ENCODE data around the gene FSIP1.

FSIP1 gene

DNA sequence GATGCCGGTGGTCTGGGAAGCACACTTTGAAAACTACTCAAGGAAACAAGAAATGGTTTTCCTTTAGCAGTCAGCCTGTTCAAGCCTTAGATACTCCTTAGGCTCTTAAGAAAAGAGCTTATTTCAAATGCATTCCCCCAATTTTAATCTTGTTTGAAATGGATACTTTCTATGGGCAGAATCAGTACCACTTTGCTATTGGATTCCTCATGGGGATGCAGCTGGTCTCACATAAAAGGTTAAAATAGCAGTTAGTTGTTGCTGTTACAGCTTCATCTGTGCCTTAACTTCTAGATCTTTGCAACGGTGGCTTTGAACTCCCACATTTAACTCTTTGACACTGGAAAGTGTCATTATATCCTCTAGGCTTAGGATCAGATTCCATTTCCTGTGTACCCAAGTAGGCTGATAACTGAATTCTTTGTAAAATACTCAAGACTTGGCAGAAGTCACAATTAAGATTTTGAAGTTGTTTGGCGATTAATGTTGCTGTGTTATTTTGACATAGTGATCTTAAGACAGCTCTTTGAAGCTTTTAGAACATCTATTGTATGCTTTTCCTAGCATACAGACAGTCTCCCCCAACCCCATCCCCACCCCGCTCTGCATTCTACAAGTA, 199.6 kb downstream of the FSIP1 start:
- DNase-seq (ENCODE audit: low read depth, low spot score) = no peak

- DNase-seq (ENCODE audit: low read depth, low spot score) = no peak
These were observed 200.2 kb downstream of the FSIP1 start for GRCh38 chr15:39582286-39582976.

DNA sequence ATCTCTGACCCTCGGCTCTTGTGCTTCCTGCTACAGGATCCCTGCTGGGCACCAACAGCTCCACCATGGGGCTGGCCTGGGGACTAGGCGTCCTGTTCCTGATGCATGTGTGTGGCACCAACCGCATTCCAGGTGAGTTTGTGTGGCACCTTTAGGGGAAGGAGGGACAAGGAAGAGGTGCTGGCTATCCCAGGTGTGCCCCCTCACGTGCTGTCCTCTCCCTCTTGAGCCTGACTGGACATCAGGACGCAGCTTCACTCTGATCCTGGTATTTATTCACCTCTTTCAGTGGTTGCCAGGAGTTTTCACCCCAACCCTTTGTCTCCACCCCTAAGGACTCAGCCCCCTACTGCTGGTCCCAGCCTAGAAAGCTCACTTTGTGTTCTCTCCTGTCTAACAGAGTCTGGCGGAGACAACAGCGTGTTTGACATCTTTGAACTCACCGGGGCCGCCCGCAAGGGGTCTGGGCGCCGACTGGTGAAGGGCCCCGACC, 200.8 kb downstream of the FSIP1 start:
- no peak for DNase-seq (ENCODE audit: low read depth, low spot score)

DNA sequence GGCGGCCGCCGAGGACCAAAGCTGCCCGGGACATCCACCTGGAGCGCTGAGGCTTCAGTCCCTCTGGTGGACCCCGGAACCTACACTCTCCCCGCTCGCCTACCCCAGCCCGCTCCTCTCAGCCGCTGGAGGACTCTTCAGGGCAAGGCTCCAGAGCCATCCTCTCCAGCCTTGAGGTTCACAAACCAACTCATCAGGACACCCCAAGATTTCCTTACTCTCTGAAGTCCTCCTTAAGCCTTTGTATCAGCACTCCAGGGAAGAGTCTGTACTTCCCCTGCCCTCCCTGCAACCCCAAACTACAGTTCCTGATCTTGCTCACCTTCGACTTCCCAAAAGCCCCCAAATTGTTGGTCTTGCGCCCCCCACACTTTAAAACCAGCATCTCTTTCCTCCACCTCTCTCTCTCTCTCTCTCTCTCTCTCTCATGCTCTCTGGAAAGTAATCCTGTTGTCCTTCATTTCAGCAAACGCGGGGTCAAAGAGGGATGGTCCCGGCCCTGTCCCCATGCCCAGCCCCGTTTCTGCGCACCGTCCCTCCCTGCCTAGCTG, 201.3 kb downstream of the FSIP1 start:
- no peak for DNase-seq (ENCODE audit: low read depth, low spot score)

DNA sequence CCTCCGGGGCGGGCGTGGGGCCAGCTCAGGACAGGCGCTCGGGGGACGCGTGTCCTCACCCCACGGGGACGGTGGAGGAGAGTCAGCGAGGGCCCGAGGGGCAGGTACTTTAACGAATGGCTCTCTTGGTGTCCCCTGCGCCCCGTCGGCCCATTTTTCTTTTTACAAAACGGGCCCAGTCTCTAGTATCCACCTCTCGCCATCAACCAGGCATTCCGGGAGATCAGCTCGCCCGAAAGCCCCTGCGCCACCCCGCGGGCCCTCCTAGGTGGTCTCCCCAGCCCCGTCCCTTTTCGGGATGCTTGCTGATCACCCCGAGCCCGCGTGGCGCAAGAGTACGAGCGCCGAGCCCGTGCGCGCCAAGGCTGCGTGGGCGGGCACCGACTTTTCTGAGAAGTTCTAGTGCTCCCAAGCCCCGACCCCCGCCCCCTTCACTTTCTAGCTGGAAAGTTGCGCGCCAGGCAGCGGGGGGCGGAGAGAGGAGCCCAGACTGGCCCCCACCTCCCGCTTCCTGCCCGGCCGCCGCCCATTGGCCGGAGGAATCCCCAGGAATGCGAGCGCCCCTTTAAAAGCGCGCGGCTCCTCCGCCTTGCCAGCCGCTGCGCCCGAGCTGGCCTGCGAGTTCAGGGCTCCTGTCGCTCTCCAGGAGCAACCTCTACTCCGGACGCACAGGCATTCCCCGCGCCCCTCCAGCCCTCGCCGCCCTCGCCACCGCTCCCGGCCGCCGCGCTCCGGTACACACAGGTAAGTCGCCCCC, 202.0 kb downstream of the FSIP1 start, which contains the start of gene THBS1:
TSS of gene THBS1 (plus strand) at position 595 of the 757 bp plus-strand sequence. CDS start 779 bp downstream, outside the sequence.
- DNase-seq (ENCODE audit: low read depth, low spot score) = no peak

DNA sequence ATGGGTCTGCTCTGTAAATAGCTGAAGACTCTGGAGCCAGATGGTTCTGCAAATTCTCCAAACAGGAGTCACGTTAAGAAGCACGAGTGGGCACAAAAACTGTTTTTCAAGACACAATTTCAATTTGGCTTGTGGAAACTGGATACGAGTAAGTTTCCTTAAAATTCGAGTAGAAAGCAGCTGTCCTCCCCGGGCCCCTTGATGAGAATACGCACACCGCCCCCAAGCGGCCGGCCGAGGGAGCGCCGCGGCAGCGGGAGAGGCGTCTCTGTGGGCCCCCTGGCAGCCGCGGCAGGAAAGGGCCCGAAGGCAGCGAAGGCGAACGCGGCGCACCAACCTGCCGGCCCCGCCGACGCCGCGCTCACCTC, 202.5 kb downstream of the FSIP1 start:
- DNase-seq (ENCODE audit: low read depth, low spot score) = peak; percentile 77

- DNase-seq (ENCODE audit: low read depth, low spot score) = no peak
These were observed 203.0 kb downstream of the FSIP1 start for GRCh38 chr15:39579487-39580116.

GRCh38 chr15:39578851-39579486, 203.7 kb downstream of the FSIP1 start:
- DNase-seq (ENCODE audit: low read depth, low spot score) = no peak

DNA sequence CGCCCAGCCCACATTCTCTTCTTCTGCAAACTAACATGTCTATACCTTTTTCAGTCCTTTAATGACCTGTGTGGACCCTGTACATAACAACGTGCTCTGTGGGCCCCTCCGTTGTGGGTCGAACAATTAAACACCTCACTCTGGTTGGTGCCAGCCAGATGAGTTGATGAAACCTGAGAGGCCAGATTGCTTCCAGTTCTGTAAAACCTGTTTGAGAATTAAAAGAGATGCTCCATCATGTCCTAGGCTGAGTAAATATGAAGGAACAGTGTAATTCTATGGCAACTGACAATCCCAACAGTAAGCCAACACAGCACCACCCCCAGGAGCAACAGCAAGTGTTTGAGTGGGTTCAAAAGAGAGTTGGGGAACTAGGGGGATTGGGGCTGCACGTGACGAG, 207.5 kb downstream of the FSIP1 start:
- no peak for DNase-seq (ENCODE audit: low read depth, low spot score)

- no peak for DNase-seq (ENCODE audit: low read depth, low spot score)
These were observed 208.2 kb downstream of the FSIP1 start for GRCh38 chr15:39574427-39574826.

DNA sequence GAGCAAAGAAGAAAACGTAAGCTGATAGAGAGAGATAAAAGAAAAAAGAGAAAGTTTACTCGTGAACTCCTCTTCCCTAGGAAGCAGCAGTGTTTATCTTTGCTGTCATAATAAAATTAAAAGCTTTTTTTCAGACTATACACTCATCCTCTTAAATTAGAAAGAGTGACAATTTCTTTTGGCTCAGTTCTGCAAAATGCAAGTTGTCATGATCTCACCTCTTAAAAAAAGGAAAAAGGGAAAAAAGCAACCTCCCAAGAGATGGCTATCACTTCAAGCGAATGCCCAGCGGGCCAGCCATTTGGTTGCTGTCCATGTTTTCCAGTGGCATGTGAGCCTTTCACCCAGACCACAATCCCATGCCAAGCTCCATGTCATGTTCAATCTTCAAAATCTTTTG, 208.8 kb downstream of the FSIP1 start:
- DNase-seq (ENCODE audit: low read depth, low spot score) = no peak

DNA sequence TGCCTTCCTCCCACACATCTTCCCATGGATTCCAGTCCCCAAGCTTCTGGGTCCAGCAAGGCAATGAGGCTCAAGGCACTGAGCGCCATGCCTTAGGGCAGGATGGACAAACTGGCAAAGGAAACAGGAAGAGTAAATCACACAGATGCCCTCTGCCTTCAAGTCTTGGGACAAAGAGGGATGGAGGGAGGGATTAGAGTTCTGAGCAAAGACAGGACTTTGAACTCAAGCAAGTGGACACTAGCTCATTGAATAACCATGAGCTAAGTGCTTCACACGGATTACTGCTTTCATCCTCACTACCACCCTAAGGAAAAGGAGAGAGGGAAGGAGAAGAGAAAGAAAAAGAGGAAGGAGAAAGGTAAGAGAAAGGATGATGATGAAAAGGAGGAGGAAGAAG, 209.4 kb downstream of the FSIP1 start:
- DNase-seq (ENCODE audit: low read depth, low spot score) = no peak

- no peak for DNase-seq (ENCODE audit: low read depth, low spot score)
These were observed 216.8 kb downstream of the FSIP1 start for GRCh38 chr15:39565851-39566250.

- DNase-seq (ENCODE audit: low read depth, low spot score) = no peak
These were observed 217.5 kb downstream of the FSIP1 start for GRCh38 chr15:39564972-39565665.

GRCh38 chr15:39558421-39558820, 224.2 kb downstream of the FSIP1 start:
- no peak for DNase-seq (ENCODE audit: low read depth, low spot score)

DNA sequence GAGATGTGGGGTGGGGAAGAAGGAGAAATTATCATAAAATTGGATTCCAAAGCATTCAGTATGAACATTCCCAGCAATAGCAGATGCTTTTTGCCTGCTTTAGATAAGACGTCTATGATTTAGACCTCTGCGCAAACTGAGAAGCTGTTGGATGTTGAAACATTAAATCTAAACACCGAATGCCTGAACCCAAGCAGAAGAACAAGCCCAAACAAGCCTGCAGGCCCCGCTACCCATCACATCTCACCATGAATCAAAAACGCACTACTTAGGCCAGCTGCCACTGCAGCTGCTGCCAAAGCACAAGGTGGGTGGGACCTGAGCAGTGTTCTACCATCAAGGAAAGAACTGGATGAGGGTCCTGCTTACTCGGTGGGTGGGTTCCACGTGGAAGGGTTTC, 226.2 kb downstream of the FSIP1 start:
- no peak for DNase-seq (ENCODE audit: low read depth, low spot score)

GRCh38 chr15:39555885-39556284, 226.8 kb downstream of the FSIP1 start:
- DNase-seq (ENCODE audit: low read depth, low spot score) = no peak

DNA sequence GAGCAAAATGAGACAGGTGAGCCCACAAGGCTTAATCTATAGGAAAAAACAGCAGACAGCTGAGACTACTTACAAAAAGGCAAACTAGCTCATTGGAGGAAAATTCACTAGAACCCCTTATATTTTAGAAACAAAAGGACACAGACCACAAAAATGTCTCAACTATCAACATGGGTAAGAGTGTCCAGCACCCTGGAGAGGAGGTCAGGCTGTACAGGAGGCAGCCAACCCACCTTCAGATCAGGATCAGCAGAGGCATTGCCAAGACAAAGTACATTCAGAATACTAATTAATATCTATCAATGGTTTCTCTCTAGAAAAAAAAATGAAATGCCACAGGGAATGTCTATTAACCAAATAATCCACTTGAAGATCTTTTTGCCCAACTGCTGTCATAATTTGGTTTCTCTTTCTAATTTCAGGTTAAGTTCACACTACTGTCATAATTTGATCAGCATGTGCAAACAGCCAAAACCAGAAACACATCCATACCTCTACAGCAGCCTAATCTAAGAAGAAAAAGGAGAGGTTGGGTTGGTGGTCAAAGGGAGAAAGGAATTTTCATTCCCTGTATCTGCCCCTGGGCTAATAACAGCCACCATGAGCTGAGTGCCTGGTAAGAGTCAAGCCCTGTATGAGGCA, 227.8 kb downstream of the FSIP1 start:
- no peak for DNase-seq (ENCODE audit: low read depth, low spot score)

GRCh38 chr15:39553947-39554693, 228.5 kb downstream of the FSIP1 start:
- no peak for DNase-seq (ENCODE audit: low read depth, low spot score)

DNA sequence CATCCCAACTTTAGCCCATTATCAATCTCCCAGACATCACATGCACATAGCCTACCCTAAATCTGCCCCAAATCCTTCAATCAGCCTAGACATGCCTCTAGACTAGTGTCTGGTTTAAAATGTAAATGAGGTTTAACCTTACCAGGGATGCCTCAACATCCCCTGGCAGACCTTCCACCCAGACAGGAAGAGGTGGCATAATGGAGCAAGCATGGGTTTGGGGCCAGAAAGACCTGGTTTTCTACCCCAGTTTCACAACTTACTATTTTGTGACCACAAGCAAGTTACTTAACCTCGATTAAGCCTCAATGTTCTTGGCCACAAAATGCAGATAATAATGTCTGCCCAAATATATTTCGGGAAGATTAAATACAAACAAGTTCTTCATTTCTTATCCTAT, 230.1 kb downstream of the FSIP1 start:
- DNase-seq (ENCODE audit: low read depth, low spot score) = no peak
